ENCODE measurements around the gene ADAMTSL4. TPM values are rescaled to one million over a fixed set of nuclear protein-coding genes. Genes with fewer than 3 reads are reported as not detected.

Gene ADAMTSL4
- total and polyA plus RNA-seq, 9 of the 15 experiments (the other 6 are each of a cell fraction or from before 2014, with no cell fraction given): 12.7 to 212 (median 35.6) TPM

DNA sequence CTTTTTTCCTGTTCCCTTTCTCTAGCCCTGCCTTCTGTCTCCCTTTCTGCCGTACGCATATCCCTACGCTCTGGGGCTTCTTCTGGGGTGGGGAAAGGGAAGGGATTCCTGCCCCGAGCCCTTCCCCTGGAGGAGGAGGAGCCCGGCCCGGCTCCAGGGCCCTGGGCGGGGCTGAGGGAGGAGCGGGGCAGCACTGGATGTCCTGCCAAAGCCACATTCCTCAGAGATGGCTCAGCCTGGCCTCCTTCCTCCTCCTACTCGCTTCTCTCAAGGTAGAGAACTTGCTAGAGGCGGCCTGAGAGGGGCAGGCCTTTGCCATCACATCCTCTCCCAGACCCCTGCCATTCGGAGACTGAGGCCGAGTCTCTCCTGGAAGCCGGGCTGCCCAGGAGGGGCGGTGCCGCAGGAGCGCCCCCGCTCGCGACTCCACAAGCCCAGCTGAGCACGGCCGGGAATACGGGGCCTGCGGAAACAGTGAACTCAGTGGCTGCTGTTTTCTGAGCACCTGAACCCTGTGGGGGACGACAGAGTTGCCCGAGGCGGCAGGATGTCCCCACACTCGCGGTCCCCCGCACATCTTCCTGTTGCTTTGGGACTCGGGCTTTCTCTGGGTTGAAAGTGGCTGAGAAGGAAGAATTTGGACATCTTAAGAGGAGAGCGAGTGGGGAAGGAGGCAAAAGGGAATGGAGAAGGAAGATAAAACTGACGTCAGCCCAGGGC is 12.2 kb downstream of the ADAMTSL4 start (continued):
- TF ChIP-seq MIER1 (IDR thresholded peaks at IDR 0.05; ENCODE audit: low read depth) (no peak), ZNF384 (IDR thresholded peaks at IDR 0.05; ENCODE audit: low read depth, low read length) (no peak; the same call in 1 of the 2 replicates), PTTG1 (tag; IDR thresholded peaks at IDR 0.05; ENCODE audit: low read depth) (no peak), SREBF1 (IDR thresholded peaks at IDR 0.05; ENCODE audit: borderline replicate concordance, low read depth, low read length) (no peak), THRAP3 (IDR thresholded peaks at IDR 0.05; ENCODE audit: borderline replicate concordance) (no peak), STAT5B (CRISPR knock-in tag; IDR thresholded peaks at IDR 0.05) (no peak), EP300 (IDR thresholded peaks at IDR 0.05; ENCODE audit: low read length) (no peak), ARNT (IDR thresholded peaks at IDR 0.05) (no peak), XRCC3 (IDR thresholded peaks at IDR 0.05) (no peak), YY1 (IDR thresholded peaks at IDR 0.05; ENCODE audit: borderline replicate concordance in 1 of 3, control insufficient read depth in 1 of 3, extremely low read depth in 1 of 3, insufficient read depth in 3 of 3, insufficient read length in 1 of 3, insufficient replicate concordance in 2 of 3, low read depth in 1 of 3, low read length in 2 of 3) (peak in 1 of 3 experiments; percentile 5), ZNF121 (CRISPR knock-in tag; conservative IDR thresholded peaks at IDR 0.05) (no peak), MYBL2 (IDR thresholded peaks at IDR 0.05; ENCODE audit: low read depth) (no peak), MYBL2 (CRISPR knock-in tag; IDR thresholded peaks at IDR 0.05; ENCODE audit: borderline replicate concordance) (no peak), ZNF354B (CRISPR knock-in tag; IDR thresholded peaks at IDR 0.05) (no peak), KLF6 (CRISPR knock-in tag; IDR thresholded peaks at IDR 0.05; ENCODE audit: borderline replicate concordance) (no peak), ZNF695 (CRISPR knock-in tag; IDR thresholded peaks at IDR 0.05) (no peak), NFATC3 (IDR thresholded peaks at IDR 0.05) (no peak), COPS2 (conservative IDR thresholded peaks at IDR 0.05) (no peak), FIP1L1 (IDR thresholded peaks at IDR 0.05; ENCODE audit: low read depth, low read length, poor library complexity, severe bottlenecking) (no peak), HDAC8 (tag; IDR thresholded peaks at IDR 0.05) (no peak), ZNF324 (CRISPR knock-in tag; IDR thresholded peaks at IDR 0.05) (no peak)
- TF ChIP-seq, protein P1, sequence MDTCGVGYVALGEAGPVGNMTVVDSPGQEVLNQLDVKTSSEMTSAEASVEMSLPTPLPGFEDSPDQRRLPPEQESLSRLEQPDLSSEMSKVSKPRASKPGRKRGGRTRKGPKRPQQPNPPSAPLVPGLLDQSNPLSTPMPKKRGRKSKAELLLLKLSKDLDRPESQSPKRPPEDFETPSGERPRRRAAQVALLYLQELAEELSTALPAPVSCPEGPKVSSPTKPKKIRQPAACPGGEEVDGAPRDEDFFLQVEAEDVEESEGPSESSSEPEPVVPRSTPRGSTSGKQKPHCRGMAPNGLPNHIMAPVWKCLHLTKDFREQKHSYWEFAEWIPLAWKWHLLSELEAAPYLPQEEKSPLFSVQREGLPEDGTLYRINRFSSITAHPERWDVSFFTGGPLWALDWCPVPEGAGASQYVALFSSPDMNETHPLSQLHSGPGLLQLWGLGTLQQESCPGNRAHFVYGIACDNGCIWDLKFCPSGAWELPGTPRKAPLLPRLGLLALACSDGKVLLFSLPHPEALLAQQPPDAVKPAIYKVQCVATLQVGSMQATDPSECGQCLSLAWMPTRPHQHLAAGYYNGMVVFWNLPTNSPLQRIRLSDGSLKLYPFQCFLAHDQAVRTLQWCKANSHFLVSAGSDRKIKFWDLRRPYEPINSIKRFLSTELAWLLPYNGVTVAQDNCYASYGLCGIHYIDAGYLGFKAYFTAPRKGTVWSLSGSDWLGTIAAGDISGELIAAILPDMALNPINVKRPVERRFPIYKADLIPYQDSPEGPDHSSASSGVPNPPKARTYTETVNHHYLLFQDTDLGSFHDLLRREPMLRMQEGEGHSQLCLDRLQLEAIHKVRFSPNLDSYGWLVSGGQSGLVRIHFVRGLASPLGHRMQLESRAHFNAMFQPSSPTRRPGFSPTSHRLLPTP (IDR thresholded peaks at IDR 0.05; ENCODE audit: borderline replicate concordance, extremely low read depth, insufficient read length): no peak
- TF ChIP-seq, protein P2, sequence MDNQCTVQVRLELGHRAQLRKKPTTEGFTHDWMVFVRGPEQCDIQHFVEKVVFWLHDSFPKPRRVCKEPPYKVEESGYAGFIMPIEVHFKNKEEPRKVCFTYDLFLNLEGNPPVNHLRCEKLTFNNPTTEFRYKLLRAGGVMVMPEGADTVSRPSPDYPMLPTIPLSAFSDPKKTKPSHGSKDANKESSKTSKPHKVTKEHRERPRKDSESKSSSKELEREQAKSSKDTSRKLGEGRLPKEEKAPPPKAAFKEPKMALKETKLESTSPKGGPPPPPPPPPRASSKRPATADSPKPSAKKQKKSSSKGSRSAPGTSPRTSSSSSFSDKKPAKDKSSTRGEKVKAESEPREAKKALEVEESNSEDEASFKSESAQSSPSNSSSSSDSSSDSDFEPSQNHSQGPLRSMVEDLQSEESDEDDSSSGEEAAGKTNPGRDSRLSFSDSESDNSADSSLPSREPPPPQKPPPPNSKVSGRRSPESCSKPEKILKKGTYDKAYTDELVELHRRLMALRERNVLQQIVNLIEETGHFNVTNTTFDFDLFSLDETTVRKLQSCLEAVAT (IDR thresholded peaks at IDR 0.05): peak in 1 of 2 experiments; percentile 60; a peak in 1 of 4 replicates
- TF ChIP-seq, protein P3, sequence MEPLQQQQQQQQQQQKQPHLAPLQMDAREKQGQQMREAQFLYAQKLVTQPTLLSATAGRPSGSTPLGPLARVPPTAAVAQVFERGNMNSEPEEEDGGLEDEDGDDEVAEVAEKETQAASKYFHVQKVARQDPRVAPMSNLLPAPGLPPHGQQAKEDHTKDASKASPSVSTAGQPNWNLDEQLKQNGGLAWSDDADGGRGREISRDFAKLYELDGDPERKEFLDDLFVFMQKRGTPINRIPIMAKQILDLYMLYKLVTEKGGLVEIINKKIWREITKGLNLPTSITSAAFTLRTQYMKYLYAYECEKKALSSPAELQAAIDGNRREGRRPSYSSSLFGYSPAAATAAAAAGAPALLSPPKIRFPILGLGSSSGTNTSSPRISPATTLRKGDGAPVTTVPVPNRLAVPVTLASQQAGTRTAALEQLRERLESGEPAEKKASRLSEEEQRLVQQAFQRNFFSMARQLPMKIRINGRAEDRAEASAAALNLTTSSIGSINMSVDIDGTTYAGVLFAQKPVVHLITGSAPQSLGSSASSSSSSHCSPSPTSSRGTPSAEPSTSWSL (CRISPR knock-in tag; IDR thresholded peaks at IDR 0.05; ENCODE audit: borderline replicate concordance): no peak

Measured in K562 (cell line).